Left lung (tissue), 10 donors: ENCODE results near the gene PPCDC. TPM values are rescaled to one million over a fixed set of nuclear protein-coding genes. Genes with fewer than 3 reads are reported as not detected.

Source experiments
- ATAC-seq: fragments of 200-7000 bp; cut with Tn5 transposase; one replicate; pipeline ENCODE4 v1.9.1; 2020; ENCODE audit warnings: moderate library complexity
- DNase-seq, 4 donors: peaks; one replicate each; pipeline ENCODE4 v3.0.0-alpha.2; 2013 to 2020
- H3K27ac ChIP-seq, 2 donors: fragments of 200-600 bp; sonication (generic) in 1 of 2; one replicate each; pipeline versions ENCODE4 v1.5.0 to v1.8.0; 2020 to 2021
- H3K27me3 ChIP-seq, 2 donors: fragments of 200-600 bp; sonication (generic) in 1 of 2; one replicate each; pipeline versions ENCODE4 v1.5.0 to v1.8.0; 2020 to 2021
- H3K36me3 ChIP-seq, 2 donors: fragments of 200-600 bp; sonication (generic) in 1 of 2; one replicate each; pipeline versions ENCODE4 v1.5.0 to v1.8.0; 2020 to 2021
- H3K4me1 ChIP-seq, 2 donors: fragments of 200-600 bp; one replicate each; pipeline ENCODE4 v1.8.0; 2021
- H3K4me3 ChIP-seq, 2 donors: fragments of 200-600 bp; sonication (generic) in 1 of 2; one replicate each; pipeline versions ENCODE4 v1.5.0 to v1.8.0; 2020 to 2021; ENCODE audit warnings: mild to moderate bottlenecking in 1 of 2
- H3K9me3 ChIP-seq, 2 donors: fragments of 200-600 bp; sonication (generic) in 1 of 2; one replicate each; pipeline versions ENCODE4 v1.5.0 to v1.8.0; 2020 to 2021
- intact Hi-C, 2 donors: fragments of 100-400 bp; cut with DNase I; formaldehyde crosslinking; loops; one replicate each; pipeline versions ENCODE4 v1.11.2 to v1.14.2; 2022
- polyA plus RNA-seq, 6 donors: library from polyadenylated mRNA; unstranded; fragments of 120-200 nt; gene quantifications; one replicate each; pipeline ENCODE4 v1.2.1, GENCODE V29; 2013; ENCODE audit not compliant: insufficient read length in 6 of 6
- total RNA-seq, 2 donors: library from RNA; stranded (reverse); fragmentation: NEBNext Ultra II Directional; extraction: Animal tissue kit (Norgen Biotek cat#: 25700); gene quantifications; one replicate each; pipeline ENCODE4 v1.2.1, GENCODE V29; 2021
- TF ChIP-seq, protein P1 (sequence below), 2 donors: fragments of 200-600 bp; sonication (generic) in 1 of 2; IDR thresholded peaks; one replicate each; pipeline versions ENCODE4 v1.5.0 to v1.8.0; 2021; ENCODE audit warnings: antibody characterized with exemption in 2 of 2
- donor health status: DM: no; HTN: yes; CAD: no.
- donor health status: DM: no; HTN: no; CAD: no.

Gene PPCDC
- total and polyA plus RNA-seq, 8 donors = 9.4 to 19.0 (median 12.3) TPM

DNA sequence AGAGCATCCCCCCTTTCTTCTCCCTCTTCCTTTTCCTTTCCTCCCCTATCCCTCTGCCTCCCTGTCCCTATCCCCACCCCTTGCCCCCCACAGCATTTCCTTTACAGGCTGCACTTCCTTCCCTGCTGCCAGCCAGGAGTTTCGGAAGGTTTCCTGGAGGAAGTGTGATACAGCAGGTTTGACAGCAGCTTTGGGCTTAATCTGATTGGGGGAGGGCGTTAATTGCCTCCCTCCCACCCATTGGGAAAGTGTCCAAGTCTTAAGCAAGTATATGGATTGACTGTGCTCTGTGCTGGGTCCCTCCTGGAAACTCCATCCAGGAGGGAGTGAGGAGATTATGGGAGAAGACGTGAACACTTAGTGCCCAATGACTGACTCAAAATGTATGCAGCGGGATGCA, 26.2 kb upstream of the PPCDC start:
- TF ChIP-seq, protein P1, sequence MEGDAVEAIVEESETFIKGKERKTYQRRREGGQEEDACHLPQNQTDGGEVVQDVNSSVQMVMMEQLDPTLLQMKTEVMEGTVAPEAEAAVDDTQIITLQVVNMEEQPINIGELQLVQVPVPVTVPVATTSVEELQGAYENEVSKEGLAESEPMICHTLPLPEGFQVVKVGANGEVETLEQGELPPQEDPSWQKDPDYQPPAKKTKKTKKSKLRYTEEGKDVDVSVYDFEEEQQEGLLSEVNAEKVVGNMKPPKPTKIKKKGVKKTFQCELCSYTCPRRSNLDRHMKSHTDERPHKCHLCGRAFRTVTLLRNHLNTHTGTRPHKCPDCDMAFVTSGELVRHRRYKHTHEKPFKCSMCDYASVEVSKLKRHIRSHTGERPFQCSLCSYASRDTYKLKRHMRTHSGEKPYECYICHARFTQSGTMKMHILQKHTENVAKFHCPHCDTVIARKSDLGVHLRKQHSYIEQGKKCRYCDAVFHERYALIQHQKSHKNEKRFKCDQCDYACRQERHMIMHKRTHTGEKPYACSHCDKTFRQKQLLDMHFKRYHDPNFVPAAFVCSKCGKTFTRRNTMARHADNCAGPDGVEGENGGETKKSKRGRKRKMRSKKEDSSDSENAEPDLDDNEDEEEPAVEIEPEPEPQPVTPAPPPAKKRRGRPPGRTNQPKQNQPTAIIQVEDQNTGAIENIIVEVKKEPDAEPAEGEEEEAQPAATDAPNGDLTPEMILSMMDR (IDR thresholded peaks at IDR 0.05) = no peak
- Histone ChIP-seq H3K4me1 (peaks cover 6 to 7% of the 10 kb centered on the region in 2 donors), H3K36me3 (no peaks in the 10 kb centered on the region), H3K4me3 (no peak overlapping the region), H3K27me3 (peaks cover 0 to 46% of the 10 kb centered on the region in 2 donors), H3K27ac (no peak overlapping the region), H3K9me3 (no peaks in the 10 kb centered on the region)
- intact Hi-C loops = no loop called here
- DNase-seq = no peak
- ATAC-seq = no peak

DNA sequence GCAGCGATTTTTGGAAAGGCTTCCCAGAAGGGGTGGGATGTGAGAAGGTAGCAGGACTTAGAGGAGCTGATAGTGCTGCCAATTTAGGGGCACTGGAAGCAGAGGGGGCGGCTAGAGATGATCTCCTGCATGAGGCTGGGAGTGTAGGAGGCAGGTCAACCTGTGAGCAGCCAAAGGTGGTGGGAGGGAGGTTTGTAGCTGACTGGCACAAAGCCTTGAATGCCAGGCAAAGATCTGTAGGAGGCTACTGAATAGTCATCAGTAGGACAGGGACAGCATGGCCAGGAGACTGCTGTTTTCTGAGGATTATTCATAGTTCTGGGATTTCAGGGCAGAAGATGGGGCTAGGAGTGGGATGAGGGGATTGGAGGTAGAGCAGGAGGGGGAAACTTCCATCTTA, 25.8 kb upstream of the PPCDC start:
- peaks cover 6 to 7% of the 10 kb centered on the region in 2 donors for H3K4me1 ChIP-seq
- peaks cover 0 to 42% of the 10 kb centered on the region in 2 donors for H3K27me3 ChIP-seq
- no peaks in the 10 kb centered on the region for H3K36me3 ChIP-seq
- intact Hi-C loops = no loop called here
- no peak for ATAC-seq
- no peak overlapping the region for H3K4me3 ChIP-seq
- no peak overlapping the region for H3K27ac ChIP-seq
- TF ChIP-seq, protein P1 (IDR thresholded peaks at IDR 0.05) = no peak
- no peak for DNase-seq
- no peaks in the 10 kb centered on the region for H3K9me3 ChIP-seq

DNA sequence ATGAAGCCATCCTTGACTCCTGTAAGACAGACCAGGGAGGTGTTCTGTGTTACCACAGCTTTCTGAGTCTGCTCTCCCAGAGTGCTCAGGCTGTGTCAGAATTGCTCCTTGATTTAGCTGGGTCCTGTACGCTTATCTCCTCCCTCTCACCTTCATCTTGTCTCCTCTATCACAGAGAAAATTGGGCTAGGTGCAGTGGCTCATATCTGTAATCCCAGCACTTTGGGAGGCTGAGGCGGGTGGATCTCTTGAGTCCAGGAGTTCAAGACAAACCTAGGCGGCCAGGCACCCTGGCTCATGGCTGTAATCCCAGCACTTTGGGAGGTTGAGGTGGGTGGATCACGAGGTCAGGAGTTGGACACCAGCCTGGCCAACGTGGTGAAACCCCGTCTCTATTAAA, 22.1 kb upstream of the PPCDC start:
- no peak for ATAC-seq
- intact Hi-C loops = no loop called here
- Histone ChIP-seq H3K4me1 (no peaks in the 10 kb centered on the region), H3K27me3 (peaks cover 0 to 21% of the 10 kb centered on the region in 2 donors), H3K27ac (no peak overlapping the region), H3K9me3 (no peaks in the 10 kb centered on the region), H3K36me3 (no peaks in the 10 kb centered on the region), H3K4me3 (no peak overlapping the region)
- TF ChIP-seq, protein P1 (IDR thresholded peaks at IDR 0.05) = no peak
- no peak for DNase-seq

GRCh38 chr15:75002398-75002797, 21.0 kb upstream of the PPCDC start:
- peaks cover 0 to 2% of the 10 kb centered on the region in 2 donors for H3K4me1 ChIP-seq
- no peak overlapping the region for H3K27ac ChIP-seq
- DNase-seq = no peak
- no peaks in the 10 kb centered on the region for H3K36me3 ChIP-seq
- intact Hi-C loops = no loop called here
- no peaks in the 10 kb centered on the region for H3K9me3 ChIP-seq
- peaks cover 0 to 10% of the 10 kb centered on the region in 2 donors for H3K27me3 ChIP-seq
- H3K4me3 ChIP-seq = no peak overlapping the region
- ATAC-seq = no peak
- TF ChIP-seq, protein P1 (IDR thresholded peaks at IDR 0.05) = no peak

DNA sequence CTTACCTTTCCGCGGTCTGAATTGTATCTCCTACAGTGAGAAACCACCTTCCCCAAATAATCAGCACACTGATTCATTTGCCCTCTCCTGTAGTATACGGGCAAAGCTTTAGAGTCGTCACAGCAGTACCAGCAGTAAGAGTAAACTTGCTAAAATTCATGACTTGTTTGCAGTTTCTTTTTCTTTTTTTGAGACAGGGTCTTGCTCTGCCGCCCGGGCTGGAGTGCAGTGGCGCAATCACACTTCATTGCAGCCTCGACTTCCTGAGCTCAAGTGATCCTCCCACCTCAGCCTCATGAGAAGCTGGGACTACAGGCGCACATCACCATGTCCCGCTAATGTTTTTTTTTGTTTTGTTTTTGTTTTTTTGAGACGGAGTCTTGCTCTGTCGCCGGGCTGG, 16.2 kb upstream of the PPCDC start:
- ATAC-seq (no peak), DNase-seq (no peak)
- H3K36me3 ChIP-seq = no peaks in the 10 kb centered on the region
- peaks cover 0 to 14% of the 10 kb centered on the region in 2 donors for H3K4me1 ChIP-seq
- no peak overlapping the region for H3K27ac ChIP-seq
- no peak overlapping the region for H3K4me3 ChIP-seq
- TF ChIP-seq, protein P1 (IDR thresholded peaks at IDR 0.05) = no peak
- H3K9me3 ChIP-seq = no peaks in the 10 kb centered on the region
- intact Hi-C loops = no loop called here
- H3K27me3 ChIP-seq = no peaks in the 10 kb centered on the region
